HG03575 (cell line): ENCODE results near the gene NUP205.
A peak's percentile ranks its signal among the peaks of the same experiment; 100 is the strongest.

Experiments used
- ATAC-seq: cut with Tn5 transposase; IDR thresholded peaks from one replicate; pipeline ENCODE4 v1.9.1; 2021; ENCODE audit not compliant: unreplicated experiment, insufficient number of reproducible peaks, low FRiP score; ENCODE audit errors: extremely low read depth

Gene NUP205

DNA sequence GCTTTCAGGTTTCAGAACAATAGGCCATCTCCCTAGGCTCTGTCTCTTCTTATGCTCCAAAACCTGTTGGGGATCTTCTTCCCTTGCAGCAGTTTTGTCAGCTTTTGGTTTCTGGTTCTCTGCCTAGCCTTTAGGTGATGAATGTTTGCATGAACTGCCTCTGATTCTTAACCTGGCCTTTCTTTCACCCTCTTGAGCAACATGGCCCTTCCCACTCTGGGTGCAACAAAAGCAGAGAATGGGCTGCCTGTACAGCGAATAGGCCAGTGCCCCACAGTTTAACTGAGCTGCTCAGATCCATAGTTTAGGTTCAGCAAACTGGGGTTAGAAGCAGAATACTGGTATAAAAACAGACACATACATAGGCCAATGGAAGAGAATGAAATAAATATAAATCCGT lies 18.1 kb upstream of the NUP205 start:
- ATAC-seq, result no peak

DNA sequence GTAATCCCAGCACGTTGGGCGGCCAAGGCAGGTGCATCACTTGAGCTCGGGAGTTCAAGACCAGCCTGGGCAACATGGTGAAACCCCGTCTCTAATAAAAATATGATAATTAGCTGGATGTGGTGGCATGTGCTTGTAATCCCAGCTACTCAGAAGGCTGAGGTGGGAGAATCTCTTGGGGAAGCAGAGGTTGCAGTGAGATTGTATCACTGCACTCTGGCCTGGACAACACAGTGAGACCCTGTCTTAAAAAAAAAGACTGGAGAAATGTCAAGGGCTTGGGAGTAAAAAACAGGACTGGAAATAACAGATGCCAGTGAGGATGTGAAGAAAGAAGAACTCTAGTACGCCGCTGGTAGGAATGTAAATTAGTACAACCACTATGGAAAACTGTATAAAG lies 16.7 kb upstream of the NUP205 start:
- ATAC-seq, result no peak

DNA sequence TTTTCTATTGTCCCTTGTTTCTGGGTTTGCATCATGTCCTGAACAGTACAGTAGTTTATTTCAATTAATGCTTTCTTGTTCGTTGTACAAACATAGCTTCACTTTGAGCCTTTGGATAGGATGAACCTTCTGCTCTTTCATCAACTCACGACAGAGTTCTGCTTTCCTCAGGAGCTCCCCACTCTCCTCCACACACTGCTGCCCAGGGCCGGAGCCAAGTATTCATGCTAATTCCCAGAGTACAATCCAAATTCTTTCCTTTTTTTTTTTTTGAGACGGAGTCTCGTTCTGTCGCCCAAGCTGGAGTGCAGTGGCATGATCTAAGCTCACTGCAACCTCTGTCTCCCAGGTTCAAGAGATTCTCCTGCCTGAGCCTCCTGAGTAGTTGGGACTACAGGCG lies 7.5 kb upstream of the NUP205 start:
- ATAC-seq, result no peak

DNA sequence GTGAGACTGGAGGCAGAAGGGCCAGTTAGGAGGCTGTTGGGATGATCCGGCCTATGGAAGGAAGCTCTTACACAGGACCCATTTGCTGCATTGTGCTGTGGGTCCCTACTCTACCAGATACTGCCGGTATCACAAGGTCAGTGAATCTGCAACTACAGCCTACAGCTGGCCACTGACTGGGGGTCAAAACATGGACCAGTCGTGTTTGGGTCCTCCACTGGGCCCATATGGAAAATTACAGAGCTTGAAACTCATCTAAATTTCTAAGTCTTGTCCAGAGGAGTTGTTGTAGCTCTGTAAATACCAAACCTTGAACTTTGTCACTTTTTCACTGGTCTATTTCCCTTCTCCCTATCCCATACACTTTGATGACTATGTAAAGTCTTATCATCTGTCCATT lies 5.6 kb upstream of the NUP205 start:
- ATAC-seq, result no peak

DNA sequence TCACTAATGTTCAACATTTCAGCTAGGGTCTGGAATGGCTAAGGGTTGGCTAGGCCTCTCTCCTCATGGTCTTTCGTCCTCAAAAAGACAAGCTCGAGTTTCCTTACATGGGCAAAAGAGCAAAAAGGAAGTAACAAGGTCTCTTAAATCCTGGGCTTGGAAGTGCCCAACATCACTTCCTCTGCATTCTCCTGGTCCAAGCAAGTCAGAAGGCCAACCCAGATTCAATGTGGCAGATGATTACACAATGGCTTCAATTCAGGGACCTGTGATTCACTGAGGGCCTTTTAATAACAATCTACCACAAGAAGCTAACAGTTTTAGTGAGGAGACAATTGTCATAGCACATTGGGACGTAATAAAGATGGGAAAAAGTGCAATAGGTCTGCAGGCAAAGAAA lies 4.4 kb upstream of the NUP205 start:
- ATAC-seq, result no peak

DNA sequence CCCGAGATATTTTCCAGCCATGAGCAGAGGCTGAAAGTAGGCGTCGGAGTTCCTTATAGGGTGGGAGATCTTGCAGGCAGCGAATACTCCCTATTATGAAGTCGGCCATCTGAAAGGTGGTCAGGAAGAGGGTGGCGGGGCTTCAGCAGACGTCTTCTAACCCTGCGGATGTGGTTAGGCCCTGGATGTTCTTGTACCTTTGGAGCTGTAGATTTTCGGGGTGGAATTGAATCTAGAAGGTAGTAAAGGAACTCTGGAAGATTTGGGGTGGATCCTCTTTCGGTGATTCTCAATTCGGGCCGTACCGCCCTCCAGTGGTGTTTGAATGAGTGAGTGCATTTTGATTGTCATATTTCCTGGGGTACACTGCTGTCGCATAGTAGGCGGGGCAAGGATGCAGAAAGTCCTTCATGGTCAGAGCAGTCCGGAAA lies 635 bp downstream of the NUP205 start:
- peak; percentile 45 for ATAC-seq

DNA sequence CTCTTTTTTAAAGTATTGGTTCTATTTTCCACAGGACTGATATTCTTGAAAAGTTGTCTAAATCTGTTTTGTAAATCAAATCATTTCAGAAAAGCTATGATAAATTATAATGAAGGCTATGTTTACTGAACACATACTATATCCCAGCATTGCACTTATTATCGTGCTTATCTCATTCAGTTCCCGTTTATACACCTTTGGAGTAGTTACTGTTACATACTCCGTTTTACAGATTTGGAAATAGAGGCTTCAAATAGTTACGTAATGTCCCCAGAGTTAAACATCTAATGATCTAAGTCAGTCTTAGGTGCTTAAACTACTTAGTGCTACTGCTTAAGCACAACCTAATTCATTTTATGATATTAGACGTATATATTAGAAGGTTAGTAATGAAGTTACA lies 1.2 kb downstream of the NUP205 start:
- ATAC-seq, result no peak

DNA sequence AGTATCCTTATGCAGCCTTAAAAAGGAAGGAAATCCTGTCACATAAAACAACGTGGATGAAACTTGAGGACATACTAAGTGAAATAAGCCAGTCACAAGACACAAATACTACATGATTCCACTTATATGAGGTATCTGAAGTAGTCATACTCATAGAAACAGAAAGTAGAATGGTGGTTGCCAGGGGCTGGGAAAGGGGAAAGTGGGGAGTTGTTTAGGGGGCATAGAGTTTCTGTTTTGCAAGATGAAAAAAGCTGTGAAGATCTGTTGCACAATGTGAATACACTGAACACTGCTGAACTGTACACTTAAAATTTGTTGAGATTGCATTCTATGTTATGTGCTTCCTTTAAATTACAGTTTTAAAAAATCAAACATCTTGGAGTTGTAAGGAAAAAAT lies 2.9 kb downstream of the NUP205 start:
- no peak for ATAC-seq

DNA sequence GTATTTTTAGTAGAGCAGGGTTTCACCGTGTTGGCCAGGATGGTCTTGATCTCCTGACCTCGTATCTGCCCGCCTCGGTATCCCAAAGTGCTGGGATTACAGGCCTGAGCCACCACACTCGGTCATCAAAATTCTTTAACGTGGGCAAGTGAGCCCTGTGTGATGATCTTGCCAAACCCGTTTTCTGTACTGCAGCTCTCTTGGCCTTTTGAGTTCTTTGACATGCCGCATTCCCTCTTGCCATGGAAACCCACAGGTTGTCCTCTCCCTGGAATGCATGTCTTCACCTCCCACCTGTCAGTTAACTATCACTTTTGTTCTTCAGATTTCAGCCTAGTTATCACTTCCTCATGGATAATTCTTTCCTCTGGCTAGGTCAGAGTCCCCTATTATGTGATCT lies 5.0 kb downstream of the NUP205 start:
- no peak for ATAC-seq

DNA sequence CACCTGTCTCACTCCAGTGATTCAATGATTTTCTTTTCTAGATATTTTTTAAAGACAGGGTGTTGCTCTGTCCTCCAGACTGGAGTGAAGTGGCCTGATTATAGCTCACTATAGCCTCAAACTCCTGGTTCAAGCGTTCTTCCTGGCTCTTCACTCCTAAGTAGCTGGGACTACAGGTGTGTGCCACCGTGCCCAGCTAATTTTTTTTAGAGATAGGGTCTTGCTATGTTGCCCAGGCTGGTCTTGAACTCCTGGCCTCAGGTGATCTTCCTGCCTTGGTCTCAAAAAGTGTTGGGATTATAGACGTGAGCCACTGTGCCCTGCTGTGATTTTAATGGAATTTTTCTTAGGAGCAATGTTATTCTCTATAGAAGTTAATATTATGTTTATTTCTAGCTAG lies 14.1 kb downstream of the NUP205 start:
- ATAC-seq, result no peak

DNA sequence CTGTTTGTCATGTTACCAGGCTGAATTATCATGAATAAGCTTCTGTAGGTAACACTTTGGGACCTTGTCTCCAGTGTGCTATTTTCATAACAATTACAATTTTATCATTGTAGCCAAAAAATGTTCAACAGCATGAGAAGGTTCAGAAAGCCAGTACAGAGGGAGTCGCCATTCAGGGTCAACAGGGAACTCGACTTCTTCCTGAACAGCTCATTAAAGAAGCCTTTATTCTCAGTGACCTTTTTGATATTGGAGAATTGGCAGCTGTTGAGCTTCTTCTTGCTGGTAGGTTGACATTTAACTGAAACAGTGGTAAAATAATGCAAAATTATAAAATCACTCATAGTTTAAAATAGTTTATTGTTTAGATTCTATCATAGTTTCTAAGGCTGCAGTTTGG lies 15.8 kb downstream of the NUP205 start:
- no peak for ATAC-seq

DNA sequence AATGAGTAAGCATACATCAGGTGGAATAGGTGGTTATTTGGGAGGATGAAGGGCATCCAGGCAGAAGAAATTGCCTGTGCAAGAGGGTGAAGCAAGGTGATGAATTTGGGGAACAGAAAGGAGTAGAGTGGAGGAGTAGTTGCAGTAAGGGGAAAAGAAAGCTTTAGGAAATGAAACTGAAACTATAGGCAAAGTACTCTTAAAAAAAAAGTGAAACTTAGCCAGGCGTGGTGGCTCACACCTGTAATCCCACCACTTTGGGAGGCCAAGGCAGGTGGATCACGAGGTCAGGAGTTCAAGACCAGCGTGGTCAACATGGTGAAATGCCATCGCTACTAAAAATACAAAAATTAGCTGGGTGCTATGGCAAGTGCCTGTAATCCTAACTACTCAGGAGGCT lies 17.6 kb downstream of the NUP205 start:
- ATAC-seq, result no peak

DNA sequence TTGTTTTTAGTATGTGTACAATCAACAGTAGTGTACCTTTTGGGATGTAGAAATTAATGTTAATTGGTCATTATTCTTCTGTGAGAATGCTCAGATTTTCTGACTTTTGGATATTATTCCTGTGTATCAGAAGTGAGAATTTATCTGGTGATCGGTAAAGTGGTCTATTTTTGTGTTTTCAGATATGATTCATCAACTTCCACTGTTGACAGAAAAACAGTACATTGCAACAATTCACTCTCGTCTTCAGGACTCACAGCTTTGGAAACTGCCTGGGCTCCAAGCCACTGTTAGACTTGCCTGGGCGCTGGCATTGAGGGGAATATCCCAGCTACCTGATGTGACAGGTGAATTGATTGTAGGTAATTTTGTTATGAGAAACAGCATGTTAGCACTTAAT lies 20.9 kb downstream of the NUP205 start:
- ATAC-seq, result no peak

DNA sequence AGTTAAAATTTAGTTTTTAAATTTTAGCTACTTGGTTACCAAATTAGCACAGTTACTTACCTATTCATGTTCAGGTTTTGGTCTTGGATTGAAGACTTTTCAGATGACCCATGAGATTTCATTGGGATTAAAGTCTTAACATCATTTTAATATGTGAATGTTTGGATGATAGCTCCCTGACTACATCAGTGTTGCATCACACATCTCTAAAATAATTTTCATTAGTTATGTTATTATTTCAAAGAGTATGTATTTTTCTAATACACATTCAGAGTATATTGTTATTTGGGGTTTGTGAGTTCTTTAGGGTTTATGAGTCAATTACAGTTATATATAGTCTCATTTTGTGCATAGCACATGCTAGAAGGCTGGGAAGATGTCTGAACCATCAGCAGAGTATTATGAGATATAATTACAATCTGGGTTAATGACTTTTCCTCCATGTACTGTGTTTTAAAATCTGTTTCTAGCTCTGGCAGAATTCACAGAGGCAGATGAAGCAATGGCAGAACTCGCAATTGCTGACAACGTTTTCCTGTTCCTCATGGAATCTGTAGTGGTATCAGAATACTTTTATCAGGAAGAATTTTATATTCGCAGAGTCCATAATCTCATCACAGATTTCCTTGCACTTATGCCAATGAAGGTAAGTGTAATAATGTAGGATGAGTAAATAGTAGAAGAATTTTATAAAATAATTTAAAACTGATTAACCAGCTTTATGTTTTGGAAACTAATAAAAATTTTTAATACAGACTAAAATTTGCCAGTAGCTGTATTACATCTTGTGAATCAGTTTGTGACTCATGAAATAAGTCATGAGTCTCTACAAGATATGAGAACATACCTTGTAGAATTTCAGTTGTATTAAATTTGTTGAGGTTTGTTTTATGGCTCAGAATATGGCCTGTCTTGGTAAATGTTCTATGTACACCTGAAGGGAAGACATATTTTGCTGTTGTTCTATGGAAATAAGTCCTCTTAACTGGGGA lies 26.9 kb downstream of the NUP205 start:
- ATAC-seq, result no peak

DNA sequence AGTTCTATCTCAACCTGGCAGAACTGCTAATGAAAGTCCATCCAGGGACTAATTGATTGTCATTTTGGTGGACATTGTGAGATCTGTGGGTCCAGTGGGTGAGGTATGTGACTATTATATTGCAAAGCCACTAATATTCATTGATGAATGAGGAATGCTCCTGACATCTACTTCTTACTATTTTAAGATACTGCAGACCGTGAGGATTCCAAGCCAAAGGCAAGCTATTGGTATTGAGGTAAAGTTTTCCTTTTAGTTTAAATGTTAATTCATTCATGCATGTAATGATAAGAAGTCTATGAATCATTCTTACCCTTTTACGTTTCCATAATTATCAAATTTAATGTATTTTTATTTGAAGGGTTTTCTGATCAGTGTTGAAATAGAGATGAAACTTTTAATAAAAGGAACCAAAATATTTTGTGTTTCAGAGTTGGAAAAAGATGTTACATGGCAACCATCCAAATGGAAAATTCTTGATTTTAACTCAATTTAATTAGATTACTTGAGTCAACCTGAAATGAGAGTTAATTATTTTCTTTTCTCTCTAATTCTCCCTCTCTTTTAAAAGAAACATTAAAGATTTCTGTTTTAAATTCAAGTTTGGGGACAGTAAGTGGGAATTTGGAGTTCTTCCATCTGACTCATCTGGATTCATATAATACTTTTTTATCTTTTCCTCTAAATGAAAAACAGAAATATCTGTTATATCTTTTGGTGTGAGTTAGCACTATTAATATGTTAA lies 39.6 kb downstream of the NUP205 start:
- ATAC-seq, result no peak

DNA sequence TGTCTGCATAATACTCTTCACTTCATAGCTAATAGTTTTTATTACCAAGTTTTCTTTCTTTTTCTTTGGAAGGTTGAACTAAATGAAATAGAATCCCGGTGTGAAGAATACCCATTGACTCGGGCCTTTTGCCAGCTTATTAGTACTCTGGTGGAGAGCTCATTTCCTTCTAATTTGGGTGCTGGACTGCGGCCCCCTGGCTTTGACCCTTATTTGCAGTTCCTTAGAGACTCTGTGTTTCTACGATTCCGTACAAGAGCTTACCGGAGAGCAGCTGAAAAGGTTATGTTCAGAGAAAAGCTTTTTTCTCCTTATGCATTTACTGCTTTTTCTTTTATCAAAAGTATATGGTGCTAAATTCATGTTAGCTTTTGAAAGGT lies 40.2 kb downstream of the NUP205 start:
- ATAC-seq, result no peak

DNA sequence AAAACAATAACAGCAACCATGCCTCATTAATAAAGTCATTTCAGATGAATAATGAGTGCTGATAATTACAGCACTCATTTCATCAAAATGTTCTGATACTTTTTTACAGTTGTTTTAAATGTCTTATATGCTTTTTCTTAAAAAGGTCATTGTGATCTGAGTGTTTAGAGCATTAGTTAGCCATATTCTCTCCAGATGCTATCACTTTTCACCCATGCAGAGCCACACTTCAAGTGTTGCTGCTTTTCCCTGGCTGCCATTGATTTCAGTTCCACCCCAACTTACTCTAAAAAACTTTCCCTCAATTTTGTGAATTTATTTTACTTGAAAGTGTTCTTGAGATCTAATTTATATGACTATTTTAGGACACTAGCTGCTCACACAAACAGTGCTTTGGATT lies 41.8 kb downstream of the NUP205 start:
- ATAC-seq, result no peak

DNA sequence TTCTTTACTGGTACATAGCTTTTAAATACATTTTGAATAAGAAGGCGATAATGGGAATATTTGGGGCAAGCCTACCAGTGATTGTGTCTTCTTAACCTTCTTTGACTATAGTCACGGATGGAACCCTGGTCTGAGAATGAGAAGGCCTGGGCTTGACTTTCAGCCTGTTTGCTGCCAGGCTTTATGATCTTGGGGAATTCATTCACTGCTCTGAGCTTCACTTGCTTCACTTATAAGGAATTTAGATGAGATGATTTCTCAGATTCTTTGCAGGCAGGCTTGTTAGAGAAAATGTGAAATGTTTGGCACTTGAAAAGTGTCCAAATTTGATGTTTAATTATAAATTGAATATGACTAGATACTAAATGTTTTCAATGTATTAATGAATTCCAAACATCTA lies 42.5 kb downstream of the NUP205 start:
- no peak for ATAC-seq

DNA sequence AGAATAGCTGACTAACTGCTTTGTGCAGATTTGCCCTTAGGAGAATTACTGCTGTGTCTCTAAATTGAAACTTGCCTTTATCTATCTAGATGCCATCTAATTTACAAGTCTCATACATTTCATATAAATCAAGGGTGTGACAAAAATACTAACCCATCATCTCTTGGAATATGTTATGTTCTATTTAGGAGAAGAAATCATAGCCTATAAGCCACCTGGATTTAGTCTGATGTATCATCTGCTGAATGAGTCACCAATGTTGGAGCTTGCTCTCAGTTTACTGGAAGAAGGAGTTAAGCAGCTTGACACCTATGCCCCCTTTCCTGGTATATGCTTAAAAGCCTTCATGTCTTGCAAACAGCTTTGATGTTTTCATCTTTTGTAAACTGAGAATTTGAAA lies 43.5 kb downstream of the NUP205 start:
- ATAC-seq, result no peak

DNA sequence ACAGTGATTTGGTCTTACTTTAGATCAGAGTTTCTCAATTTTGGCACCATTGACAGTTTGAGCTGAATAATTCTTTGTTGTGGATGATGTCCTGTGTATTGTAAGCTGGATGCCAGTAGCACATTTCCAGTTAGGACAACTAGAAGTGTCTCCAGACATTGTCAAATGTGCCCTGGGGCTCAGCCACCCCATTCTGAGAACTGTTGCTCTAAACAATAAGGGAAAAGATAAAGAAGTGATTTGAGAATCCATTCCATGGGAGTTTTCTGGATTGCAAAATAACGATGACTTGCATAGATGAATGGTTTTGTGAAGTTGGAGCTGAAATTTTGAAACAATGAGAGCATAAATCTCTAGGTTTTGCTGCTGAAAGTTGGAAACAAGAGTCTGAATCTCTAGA lies 44.6 kb downstream of the NUP205 start:
- no peak for ATAC-seq
